Central memory CD8-positive, alpha-beta T cell (primary cell): Measurements from ENCODE around the gene GPR37L1.

ENCODE experiments used
- ATAC-seq: fragments of 150-1000 bp; cut with Tn5 transposase; replicated peaks from 2 replicates; pipeline ENCODE4 v1.10.0; 2022; ENCODE audit warnings: mild to moderate bottlenecking, moderate FRiP score, moderate number of reproducible peaks; ENCODE audit not compliant: poor library complexity, severe bottlenecking; ENCODE audit errors: extremely low read depth
- DNase-seq, 2 donors: peaks; one replicate each; pipeline ENCODE4 v3.0.0; 2021; ENCODE audit warnings: low spot score in 2 of 2
- H3K27ac Mint-ChIP-seq: one replicate; pipeline ENCODE4 v1.8.0; 2022; ENCODE audit warnings: low read depth, mild to moderate bottlenecking, moderate library complexity, mixed read lengths
- H3K27me3 Mint-ChIP-seq: one replicate; pipeline ENCODE4 v1.8.0; 2022; ENCODE audit warnings: mixed read lengths
- H3K36me3 Mint-ChIP-seq: one replicate; pipeline ENCODE4 v1.8.0; 2022; ENCODE audit warnings: mild to moderate bottlenecking, moderate library complexity, mixed read lengths; ENCODE audit not compliant: insufficient read depth
- H3K4me1 Mint-ChIP-seq: one replicate; pipeline ENCODE4 v1.8.0; 2022; ENCODE audit warnings: mixed read lengths
- H3K4me3 Mint-ChIP-seq: one replicate; pipeline ENCODE4 v1.8.0; 2022; ENCODE audit warnings: mild to moderate bottlenecking, moderate library complexity, mixed read lengths
- H3K9me3 Mint-ChIP-seq: one replicate; pipeline ENCODE4 v1.8.0; 2022; ENCODE audit warnings: mixed read lengths

GPR37L1 gene

DNA sequence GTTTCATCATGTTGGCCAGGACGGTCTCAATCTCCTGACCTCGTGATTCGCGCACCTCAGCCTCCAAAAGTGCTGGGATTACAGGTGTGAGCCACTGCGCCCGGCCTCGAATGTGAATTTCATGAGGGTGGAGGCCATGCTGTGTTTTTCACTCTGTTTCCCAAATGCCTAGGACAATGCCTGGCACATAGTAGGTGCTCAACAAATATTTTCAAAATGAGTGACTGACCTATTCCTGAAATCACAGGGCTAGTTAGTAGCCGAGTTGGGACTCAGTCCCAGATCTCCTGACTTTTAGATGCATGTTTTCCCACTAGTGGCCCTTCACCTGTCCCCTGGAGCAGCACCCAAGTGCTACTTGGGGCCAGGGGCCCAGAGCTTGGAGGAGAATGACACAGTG lies 6.4 kb upstream of the GPR37L1 start:
- DNase-seq, result no peak
- H3K27me3 Mint-ChIP-seq, result peaks cover 5% of the 10 kb centered on the region
- H3K36me3 Mint-ChIP-seq, result no peaks in the 10 kb centered on the region
- ATAC-seq, result no peak
- H3K9me3 Mint-ChIP-seq, result no peaks in the 10 kb centered on the region
- H3K4me1 Mint-ChIP-seq, result no peaks in the 10 kb centered on the region
- H3K4me3 Mint-ChIP-seq, result no peak overlapping the region
- H3K27ac Mint-ChIP-seq, result no peak overlapping the region

DNA sequence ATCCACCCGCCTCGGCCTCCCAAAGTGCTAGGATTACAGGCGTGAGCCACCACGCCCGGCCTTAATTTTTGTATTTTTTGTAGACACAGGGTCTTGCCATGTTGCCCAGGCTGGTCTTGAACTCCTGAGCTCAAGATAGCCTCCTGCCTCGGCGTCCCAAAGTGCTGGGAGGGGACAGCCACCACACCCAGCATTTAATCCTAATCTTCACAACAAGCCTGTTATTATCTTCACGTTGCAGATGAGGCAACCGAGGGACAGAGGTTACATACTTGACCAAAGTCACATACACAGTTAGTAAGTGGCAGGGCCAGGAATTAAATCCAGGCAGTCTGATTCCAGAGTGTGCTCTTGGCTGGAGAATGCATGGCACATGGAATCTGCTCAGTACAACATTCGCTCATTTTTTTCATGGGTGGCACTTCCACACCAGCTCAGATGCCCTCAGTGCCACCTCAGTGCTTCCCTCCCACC lies 4.8 kb upstream of the GPR37L1 start:
- Mint-ChIP-seq H3K4me1 (no peaks in the 10 kb centered on the region), H3K27ac (no peak overlapping the region), H3K36me3 (peaks cover 1% of the 10 kb centered on the region), H3K4me3 (no peak overlapping the region), H3K9me3 (no peaks in the 10 kb centered on the region), H3K27me3 (peaks cover 15% of the 10 kb centered on the region)
- DNase-seq (no peak), ATAC-seq (no peak)

DNA sequence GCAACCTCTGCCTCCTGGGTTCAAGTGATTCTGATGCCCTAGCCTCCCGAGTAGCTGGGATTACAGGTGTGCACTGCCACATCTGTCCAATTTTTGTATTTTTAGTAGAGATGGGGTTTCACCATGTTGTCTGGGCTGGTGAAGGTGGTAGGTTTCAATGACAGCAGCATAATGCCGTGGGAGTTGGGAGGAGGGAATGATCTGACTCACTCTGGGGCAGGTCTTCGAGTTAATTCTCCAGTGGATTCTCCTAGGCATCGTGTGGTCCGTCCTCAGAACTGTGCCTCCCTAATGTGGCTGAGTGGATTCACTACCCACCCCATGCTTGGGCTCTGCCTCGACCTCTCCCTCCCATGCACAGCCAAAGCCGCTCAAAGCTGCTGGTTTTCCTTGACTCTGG lies 1.7 kb upstream of the GPR37L1 start:
- Mint-ChIP-seq H3K27me3 (peaks cover 39% of the 10 kb centered on the region), H3K36me3 (peaks cover 1% of the 10 kb centered on the region), H3K4me3 (no peak overlapping the region), H3K27ac (no peak overlapping the region), H3K4me1 (no peaks in the 10 kb centered on the region), H3K9me3 (no peaks in the 10 kb centered on the region)
- no peak for ATAC-seq
- no peak for DNase-seq

DNA sequence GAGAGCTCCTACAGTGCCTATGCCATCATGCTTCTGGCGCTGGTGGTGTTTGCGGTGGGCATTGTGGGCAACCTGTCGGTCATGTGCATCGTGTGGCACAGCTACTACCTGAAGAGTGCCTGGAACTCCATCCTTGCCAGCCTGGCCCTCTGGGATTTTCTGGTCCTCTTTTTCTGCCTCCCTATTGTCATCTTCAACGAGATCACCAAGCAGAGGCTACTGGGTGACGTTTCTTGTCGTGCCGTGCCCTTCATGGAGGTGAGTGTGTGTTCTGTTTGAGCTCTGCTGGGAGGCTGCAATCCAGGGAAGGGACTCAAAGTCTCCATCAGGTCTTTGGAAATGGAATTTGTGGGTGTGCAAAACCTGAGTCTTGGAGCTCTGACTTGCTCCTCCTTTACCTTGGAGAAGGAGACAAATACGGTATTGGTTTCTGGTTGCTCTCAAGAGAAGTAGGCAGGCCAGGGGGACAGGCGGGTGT lies 658 bp downstream of the GPR37L1 start:
- H3K4me1 Mint-ChIP-seq, result no peaks in the 10 kb centered on the region

DNA sequence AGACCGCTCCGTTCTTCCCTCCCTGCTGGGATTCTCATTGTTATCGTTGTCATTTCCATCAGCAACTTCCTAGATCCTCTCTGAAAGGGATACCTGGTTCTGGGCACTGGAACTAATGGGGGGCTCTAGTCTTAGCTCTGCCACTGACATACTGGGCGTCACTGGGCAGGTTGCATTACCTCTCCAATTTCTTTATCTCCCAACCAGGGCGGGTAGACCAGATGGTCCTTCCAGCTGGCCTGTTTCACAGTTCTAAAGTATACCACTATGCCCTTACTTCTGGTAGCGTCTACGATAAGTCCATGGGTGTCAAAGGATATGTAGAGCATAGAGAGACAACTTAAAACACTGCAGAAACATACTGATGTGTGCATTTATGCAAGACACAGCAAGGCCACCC lies 1.4 kb downstream of the GPR37L1 start:
- DNase-seq, result no peak
- Mint-ChIP-seq H3K4me3 (no peak overlapping the region), H3K27ac (no peak overlapping the region), H3K36me3 (peaks cover 1% of the 10 kb centered on the region), H3K4me1 (no peaks in the 10 kb centered on the region), H3K27me3 (peaks cover 44% of the 10 kb centered on the region), H3K9me3 (no peaks in the 10 kb centered on the region)
- no peak for ATAC-seq

More for the DNA sequence above, 658 bp downstream of the GPR37L1 start:
- no peak for ATAC-seq
- Mint-ChIP-seq H3K27me3 (peaks cover 44% of the 10 kb centered on the region), H3K4me3 (no peak overlapping the region), H3K9me3 (no peaks in the 10 kb centered on the region), H3K27ac (no peak overlapping the region), H3K36me3 (peaks cover 1% of the 10 kb centered on the region)
- DNase-seq, result no peak

DNA sequence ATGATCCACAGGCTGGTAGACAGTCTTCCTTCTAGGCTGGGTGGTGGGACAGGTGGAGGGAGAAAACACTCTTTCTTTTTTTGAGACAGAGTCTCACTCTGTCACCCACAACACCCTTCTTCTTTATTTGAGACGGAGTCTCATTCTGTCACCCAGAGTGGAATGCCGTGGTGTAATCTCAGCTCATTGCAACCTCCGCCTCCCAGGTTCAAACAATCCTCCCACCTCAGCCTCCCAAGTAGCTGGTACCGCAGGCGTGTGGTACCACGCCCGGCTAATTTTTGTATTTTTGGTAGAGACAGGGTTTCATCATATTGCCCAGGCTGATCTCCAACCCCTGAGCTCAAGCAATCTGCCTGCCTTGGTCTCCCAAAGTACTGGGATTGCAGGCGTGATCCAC lies 2.9 kb downstream of the GPR37L1 start:
- no peak for ATAC-seq
- peaks cover 1% of the 10 kb centered on the region for H3K36me3 Mint-ChIP-seq
- H3K27ac Mint-ChIP-seq, result no peak overlapping the region
- H3K27me3 Mint-ChIP-seq, result peaks cover 44% of the 10 kb centered on the region
- H3K9me3 Mint-ChIP-seq, result no peaks in the 10 kb centered on the region
- no peak overlapping the region for H3K4me3 Mint-ChIP-seq
- DNase-seq, result no peak
- H3K4me1 Mint-ChIP-seq, result no peaks in the 10 kb centered on the region

DNA sequence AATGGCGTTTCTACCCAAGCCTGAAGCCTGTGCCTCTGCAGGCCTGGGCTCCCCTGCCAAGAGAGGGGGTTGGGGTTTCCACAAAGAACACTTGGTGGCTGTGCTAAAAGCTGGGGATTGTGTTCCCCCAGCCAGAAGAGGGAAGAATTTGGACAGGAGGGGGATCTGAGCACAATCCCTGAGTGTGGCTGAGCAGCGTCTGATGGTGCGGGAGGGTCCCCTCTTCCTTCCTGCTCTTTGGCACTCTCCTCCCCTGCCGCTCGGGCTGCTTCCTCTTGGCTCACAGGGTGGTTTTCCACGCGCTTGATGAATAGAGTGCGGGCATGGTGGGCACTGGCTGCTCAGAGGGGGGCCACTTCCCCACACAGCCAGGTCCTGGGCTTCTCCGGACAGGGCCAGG lies 3.7 kb downstream of the GPR37L1 start:
- no peak overlapping the region for H3K27ac Mint-ChIP-seq
- H3K9me3 Mint-ChIP-seq, result no peaks in the 10 kb centered on the region
- H3K4me1 Mint-ChIP-seq, result no peaks in the 10 kb centered on the region
- peaks cover 38% of the 10 kb centered on the region for H3K27me3 Mint-ChIP-seq
- no peak for ATAC-seq
- H3K36me3 Mint-ChIP-seq, result peaks cover 1% of the 10 kb centered on the region
- no peak overlapping the region for H3K4me3 Mint-ChIP-seq
- no peak for DNase-seq

DNA sequence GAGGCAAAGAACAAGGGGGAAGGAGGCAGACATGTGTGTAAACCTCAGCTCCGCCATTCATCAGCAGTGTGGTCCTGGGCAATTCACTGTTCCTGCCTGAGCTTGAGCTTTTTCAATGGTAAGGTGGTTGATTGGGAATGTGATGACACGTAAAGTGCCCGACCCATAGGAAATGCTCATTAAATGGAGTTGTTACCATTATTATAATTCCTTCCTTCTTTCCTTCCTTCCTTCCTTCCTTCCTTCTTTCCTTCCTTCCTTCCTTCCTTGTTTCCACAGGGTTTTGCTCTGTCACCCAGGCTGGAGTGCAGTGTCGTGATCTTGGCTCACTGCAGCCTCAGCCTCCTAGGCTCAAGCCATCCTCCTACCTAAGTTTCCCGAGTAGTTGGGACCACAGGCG lies 4.3 kb downstream of the GPR37L1 start:
- no peak for DNase-seq
- H3K4me1 Mint-ChIP-seq, result no peaks in the 10 kb centered on the region
- H3K27me3 Mint-ChIP-seq, result peaks cover 31% of the 10 kb centered on the region
- H3K27ac Mint-ChIP-seq, result no peak overlapping the region
- H3K9me3 Mint-ChIP-seq, result no peaks in the 10 kb centered on the region
- no peak for ATAC-seq
- no peak overlapping the region for H3K4me3 Mint-ChIP-seq
- peaks cover 4% of the 10 kb centered on the region for H3K36me3 Mint-ChIP-seq

DNA sequence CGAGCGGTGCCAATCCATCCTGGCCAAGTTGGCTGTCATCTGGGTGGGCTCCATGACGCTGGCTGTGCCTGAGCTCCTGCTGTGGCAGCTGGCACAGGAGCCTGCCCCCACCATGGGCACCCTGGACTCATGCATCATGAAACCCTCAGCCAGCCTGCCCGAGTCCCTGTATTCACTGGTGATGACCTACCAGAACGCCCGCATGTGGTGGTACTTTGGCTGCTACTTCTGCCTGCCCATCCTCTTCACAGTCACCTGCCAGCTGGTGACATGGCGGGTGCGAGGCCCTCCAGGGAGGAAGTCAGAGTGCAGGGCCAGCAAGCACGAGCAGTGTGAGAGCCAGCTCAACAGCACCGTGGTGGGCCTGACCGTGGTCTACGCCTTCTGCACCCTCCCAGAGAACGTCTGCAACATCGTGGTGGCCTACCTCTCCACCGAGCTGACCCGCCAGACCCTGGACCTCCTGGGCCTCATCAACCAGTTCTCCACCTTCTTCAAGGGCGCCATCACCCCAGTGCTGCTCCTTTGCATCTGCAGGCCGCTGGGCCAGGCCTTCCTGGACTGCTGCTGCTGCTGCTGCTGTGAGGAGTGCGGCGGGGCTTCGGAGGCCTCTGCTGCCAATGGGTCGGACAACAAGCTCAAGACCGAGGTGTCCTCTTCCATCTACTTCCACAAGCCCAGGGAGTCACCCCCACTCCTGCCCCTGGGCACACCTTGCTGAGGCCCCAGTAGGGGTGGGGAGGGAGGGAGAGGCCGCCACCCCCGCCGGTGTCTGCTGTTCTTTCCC lies 5.3 kb downstream of the GPR37L1 start:
- Mint-ChIP-seq H3K27me3 (peaks cover 27% of the 10 kb centered on the region), H3K4me3 (no peak overlapping the region), H3K27ac (no peak overlapping the region), H3K4me1 (no peaks in the 10 kb centered on the region), H3K9me3 (no peaks in the 10 kb centered on the region), H3K36me3 (peaks cover 11% of the 10 kb centered on the region)
- ATAC-seq (no peak), DNase-seq (no peak)

DNA sequence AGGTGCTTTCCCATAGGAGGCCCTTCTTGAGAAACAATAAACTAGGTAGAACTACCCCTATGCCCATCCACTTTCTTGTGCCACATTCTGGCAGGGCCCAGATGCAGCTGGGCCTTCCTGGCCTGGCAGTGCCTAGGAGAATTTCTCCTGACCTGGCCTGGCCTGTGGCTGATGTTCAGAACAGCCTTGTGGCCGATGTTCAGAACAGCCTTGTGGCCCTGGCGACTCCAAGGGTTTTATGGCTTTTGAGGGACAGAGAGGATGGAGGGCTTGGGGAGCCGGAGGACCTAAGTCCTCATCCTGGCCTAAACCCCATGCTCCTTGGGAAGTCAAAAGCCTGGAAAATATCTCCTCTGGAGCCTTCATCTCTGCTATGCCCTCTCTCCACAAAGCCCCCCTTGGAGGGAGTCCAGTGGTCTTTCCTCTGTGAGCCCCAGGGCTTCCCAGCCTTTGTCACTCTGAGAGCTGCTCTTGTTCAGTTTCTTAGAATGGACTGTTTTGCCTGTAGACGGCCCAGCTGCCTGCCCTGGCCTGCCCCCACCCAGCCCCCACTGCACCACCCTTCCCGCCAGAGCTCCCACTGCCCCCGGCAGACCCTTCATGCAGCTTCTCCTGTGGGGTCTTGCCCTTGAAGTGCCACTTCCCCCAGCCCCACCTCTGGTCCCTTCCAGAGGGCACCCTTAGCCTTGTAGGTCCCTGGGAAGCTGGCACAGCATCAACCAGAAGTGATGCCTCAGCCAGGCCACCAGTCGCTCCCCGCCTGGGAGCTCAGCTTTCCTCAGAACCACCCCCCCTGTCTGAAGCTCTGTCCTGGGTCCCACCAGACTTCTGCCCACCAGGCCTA lies 7.0 kb downstream of the GPR37L1 start:
- Mint-ChIP-seq H3K27me3 (peaks cover 12% of the 10 kb centered on the region), H3K4me1 (no peaks in the 10 kb centered on the region), H3K27ac (peak overlapping the region; percentile 79), H3K4me3 (no peak overlapping the region), H3K36me3 (peaks cover 21% of the 10 kb centered on the region), H3K9me3 (no peaks in the 10 kb centered on the region)
- no peak for DNase-seq
- no peak for ATAC-seq

DNA sequence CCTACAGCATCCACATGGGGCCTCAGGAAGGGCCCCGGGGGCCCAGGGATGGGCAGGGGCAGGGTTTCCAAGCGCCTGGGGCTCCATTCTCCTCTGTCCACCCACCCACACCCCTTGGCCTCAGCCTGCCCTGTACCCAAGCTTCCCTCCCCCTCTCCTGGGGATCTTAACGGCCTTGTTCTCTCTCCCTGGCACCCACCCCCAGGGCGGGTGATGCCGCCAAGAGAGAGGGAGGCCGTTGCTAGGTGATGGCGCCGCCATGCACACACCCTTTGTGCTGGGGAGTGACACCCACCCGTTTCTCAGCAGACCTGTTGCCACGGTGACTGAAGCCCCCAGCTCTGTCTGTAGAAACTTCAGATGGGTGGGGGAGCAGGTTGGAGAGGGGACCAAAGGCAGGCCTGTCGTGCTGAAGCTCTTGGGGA lies 7.6 kb downstream of the GPR37L1 start:
- Mint-ChIP-seq H3K36me3 (peaks cover 24% of the 10 kb centered on the region), H3K9me3 (no peaks in the 10 kb centered on the region), H3K27me3 (peaks cover 11% of the 10 kb centered on the region), H3K4me3 (no peak overlapping the region), H3K4me1 (no peaks in the 10 kb centered on the region), H3K27ac (no peak overlapping the region)
- ATAC-seq, result no peak
- no peak for DNase-seq

DNA sequence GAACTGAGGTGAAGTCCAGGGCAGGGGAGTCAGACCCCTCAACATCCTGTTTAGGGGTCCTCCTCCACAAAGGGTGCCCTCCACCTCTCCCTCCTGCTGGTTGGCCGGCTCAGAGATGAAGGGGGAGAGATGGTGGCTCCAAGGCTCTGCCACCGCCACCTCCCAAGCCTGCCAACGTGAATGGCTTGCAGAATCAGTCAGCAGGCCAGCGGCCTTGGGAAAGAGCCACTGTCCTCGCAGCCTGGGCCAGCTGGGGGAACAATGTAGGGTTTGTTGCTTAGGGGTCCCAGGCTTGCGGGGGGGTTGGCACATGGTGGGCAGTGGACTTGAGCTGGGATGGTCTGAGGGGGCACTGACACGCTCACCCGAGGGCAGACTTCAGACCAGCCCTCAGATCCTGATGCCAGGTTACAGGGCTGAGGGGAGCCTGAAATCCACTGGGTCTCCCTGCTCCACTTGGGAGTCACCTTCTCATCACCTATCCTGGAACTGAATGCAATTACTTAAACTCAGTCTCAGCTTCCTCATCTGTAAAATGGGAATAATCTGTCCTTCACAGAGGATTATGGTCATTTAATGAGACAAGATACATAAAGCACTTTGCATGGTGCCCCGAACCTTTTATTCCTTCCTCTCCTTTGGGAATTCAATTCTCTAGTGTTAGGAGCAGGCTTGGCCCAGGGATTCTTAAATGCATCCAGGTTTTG lies 8.3 kb downstream of the GPR37L1 start:
- peaks cover 26% of the 10 kb centered on the region for H3K36me3 Mint-ChIP-seq
- no peaks in the 10 kb centered on the region for H3K9me3 Mint-ChIP-seq
- ATAC-seq, result no peak
- DNase-seq, result no peak
- H3K27me3 Mint-ChIP-seq, result peaks cover 4% of the 10 kb centered on the region
- H3K4me3 Mint-ChIP-seq, result no peak overlapping the region
- H3K4me1 Mint-ChIP-seq, result peaks cover 5% of the 10 kb centered on the region
- no peak overlapping the region for H3K27ac Mint-ChIP-seq
